CD14-positive monocyte (primary cell): ENCODE data around the gene RPS28. TPM values are rescaled to one million over a fixed set of nuclear protein-coding genes. Genes with fewer than 3 reads are reported as not detected.

Source experiments
- DNase-seq, 3 donors: peaks; one replicate each; pipeline ENCODE4 v3.0.0-alpha.2; 2011 to 2022
- H2AFZ ChIP-seq: 2 replicates; pipeline ENCODE4 v1.6.0; 2012; ENCODE audit warnings: mild to moderate bottlenecking, low read depth, low read length, inconsistent platforms; ENCODE audit not compliant: insufficient read depth, poor library complexity, severe bottlenecking
- H3K27ac ChIP-seq, 2 donors: 1 replicate in 1 of 2; 2 replicates in 1 of 2; pipeline ENCODE4 v1.5.1; 2012 to 2013; ENCODE audit warnings: low read length in 2 of 2, control low read depth in 1 of 2, inconsistent platforms in 1 of 2, low read depth in 1 of 2, mild to moderate bottlenecking in 1 of 2
- H3K27me3 ChIP-seq, 2 donors: one replicate each; pipeline versions ENCODE4 v1.6.0 to v1.6.1; 2011 to 2013; ENCODE audit warnings: low read length in 2 of 2; ENCODE audit not compliant: control insufficient read depth in 2 of 2, insufficient read depth in 2 of 2
- H3K36me3 ChIP-seq, 2 donors: replicated peaks in 1 of 2; 1 replicate in 1 of 2; 2 replicates in 1 of 2; pipeline versions ENCODE4 v1.5.1 to v1.6.1; 2012 to 2013; ENCODE audit warnings: low read length in 2 of 2, control low read depth in 1 of 2, inconsistent platforms in 1 of 2, mild to moderate bottlenecking in 1 of 2; ENCODE audit not compliant: insufficient read depth in 2 of 2, control insufficient read depth in 1 of 2
- H3K4me1 ChIP-seq, 2 donors: 1 replicate in 1 of 2; 2 replicates in 1 of 2; pipeline versions ENCODE4 v1.5.1 to v1.6.1; 2012 to 2013; ENCODE audit warnings: low read length in 2 of 2, control low read depth in 1 of 2, inconsistent platforms in 1 of 2, mild to moderate bottlenecking in 1 of 2, moderate library complexity in 1 of 2; ENCODE audit not compliant: insufficient read depth in 2 of 2, control insufficient read depth in 1 of 2
- H3K4me2 ChIP-seq: replicated peaks from 2 replicates; pipeline ENCODE3; 2012; ENCODE audit warnings: low read length, moderate library complexity, mild to moderate bottlenecking; ENCODE audit not compliant: poor library complexity, severe bottlenecking; ENCODE audit errors: extremely low read depth
- H3K4me3 ChIP-seq, 3 experiments: fragments of 200-600 bp in 1 of 3; sonication (generic) in 1 of 3; replicated peaks in 1 of 3; 1 replicate in 2 of 3; 2 replicates in 1 of 3; pipeline ENCODE4 v1.5.1; 2011 to 2013; ENCODE audit warnings: low read length in 3 of 3, mild to moderate bottlenecking in 3 of 3, control low read depth in 2 of 3, low read depth in 2 of 3, inconsistent platforms in 1 of 3, moderate library complexity in 1 of 3
- H3K79me2 ChIP-seq: 2 replicates; pipeline ENCODE4 v1.6.0; 2012; ENCODE audit warnings: mild to moderate bottlenecking, control low read depth, inconsistent platforms, low read length, moderate library complexity; ENCODE audit not compliant: insufficient read depth
- H3K9ac ChIP-seq: 2 replicates; pipeline ENCODE4 v1.6.0; 2017; ENCODE audit warnings: low read length, mild to moderate bottlenecking; ENCODE audit not compliant: insufficient read depth, poor library complexity, severe bottlenecking
- H3K9me3 ChIP-seq, 2 donors: replicated peaks in 1 of 2; 1 replicate in 1 of 2; 2 replicates in 1 of 2; pipeline versions ENCODE4 v1.5.1 to v1.6.1; 2012 to 2013; ENCODE audit warnings: low read length in 2 of 2, control low read depth in 1 of 2; ENCODE audit not compliant: control insufficient read depth in 1 of 2, insufficient read depth in 1 of 2
- H4K20me1 ChIP-seq: 2 replicates; pipeline ENCODE4 v1.6.0; 2012; ENCODE audit warnings: mild to moderate bottlenecking, low read length, control low read depth, moderate library complexity; ENCODE audit not compliant: insufficient read depth
- H3K27ac Mint-ChIP-seq, 7 donors: one replicate each; pipeline ENCODE4 v1.8.0; 2020; ENCODE audit warnings: mild to moderate bottlenecking in 7 of 7, mixed read lengths in 7 of 7, moderate library complexity in 6 of 7, inconsistent platforms in 2 of 7
- H3K27me3 Mint-ChIP-seq, 3 donors: one replicate each; pipeline ENCODE4 v1.8.0; 2021 to 2022; ENCODE audit warnings: low read depth in 3 of 3, mild to moderate bottlenecking in 3 of 3, mixed read lengths in 3 of 3, moderate library complexity in 3 of 3, inconsistent platforms in 1 of 3
- H3K36me3 Mint-ChIP-seq, 2 donors: one replicate each; pipeline ENCODE4 v1.8.0; 2020; ENCODE audit warnings: mixed read lengths in 2 of 2, inconsistent platforms in 1 of 2, mild to moderate bottlenecking in 1 of 2
- H3K4me1 Mint-ChIP-seq: one replicate; pipeline ENCODE4 v1.8.0; 2020; ENCODE audit warnings: mild to moderate bottlenecking, mixed read lengths
- H3K4me3 Mint-ChIP-seq, 2 donors: one replicate each; pipeline ENCODE4 v1.8.0; 2020; ENCODE audit warnings: mild to moderate bottlenecking in 2 of 2, mixed read lengths in 2 of 2, moderate library complexity in 1 of 2
- H3K9me3 Mint-ChIP-seq, 7 donors: one replicate each; pipeline ENCODE4 v1.8.0; 2020 to 2022; ENCODE audit warnings: mixed read lengths in 7 of 7, mild to moderate bottlenecking in 6 of 7, moderate library complexity in 6 of 7, inconsistent platforms in 2 of 7
- WGBS: methylation state at CpG from one replicate; pipeline ENCODE4 v1.1.5; 2013; ENCODE audit warnings: missing lambda C conversion rate; ENCODE audit not compliant: insufficient coverage; 5-methylcytosine and 5-hydroxymethylcytosine counted together
- intact Hi-C, 2 donors: fragments of 100-400 bp; cut with micrococcal nuclease; formaldehyde crosslinking; loops; one replicate each; pipeline versions ENCODE4 v1.15.0 to v1.15.1; 2023
- polyA plus RNA-seq, 3 donors: library from polyadenylated mRNA; depleted of rRNA in 1 of 3; unstranded in 2 of 3; stranded (reverse) in 1 of 3; fragments of 300-500 nt in 2 of 3; fragments of >200 nt in 1 of 3; fragmentation: Illumina TruSeq in 2 of 3; gene quantifications; 1 replicate in 2 of 3; 2 replicates in 1 of 3; pipeline ENCODE4 v1.2.3, GENCODE V29; 2012 to 2021
- TF ChIP-seq, protein P1 (sequence below): fragments of 200-600 bp; IDR thresholded peaks from one replicate; pipeline ENCODE4 v1.8.0; 2022; ENCODE audit warnings: antibody characterized with exemption, mild to moderate bottlenecking

Gene RPS28
- polyA plus RNA-seq, 3 donors, result 539 to 1,104 (median 984) TPM

DNA sequence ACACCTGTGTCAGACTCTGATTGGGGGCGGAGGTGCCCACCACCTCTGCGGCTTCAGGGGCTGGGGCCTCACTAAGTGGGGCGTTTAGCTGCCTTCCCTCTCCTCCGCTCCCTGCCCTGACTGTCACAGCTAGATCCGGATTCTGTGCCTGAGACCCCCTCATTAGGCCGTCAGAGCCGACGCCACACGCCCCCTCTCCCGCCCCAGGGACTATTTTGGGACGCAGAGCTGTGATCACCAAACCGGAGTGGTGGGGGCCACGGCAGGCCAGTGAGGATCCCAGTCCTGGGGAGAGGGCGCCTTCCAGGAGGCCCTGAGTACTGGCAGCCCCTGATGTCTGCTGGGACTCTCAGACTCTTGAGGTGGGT is 21.0 kb downstream of the RPS28 start:
- Histone ChIP-seq H3K4me3 (no peak overlapping the region), H2AFZ (no peak overlapping the region), H3K4me2 (no peak overlapping the region), H3K27ac (no peak overlapping the region), H3K79me2 (no peaks in the 10 kb centered on the region), H3K9ac (no peak overlapping the region), H3K27me3 (peaks cover 38 to 64% of the 10 kb centered on the region in 2 donors), H3K9me3 (no peaks in the 10 kb centered on the region), H4K20me1 (no peaks in the 10 kb centered on the region), H3K4me1 (peaks cover 8 to 11% of the 10 kb centered on the region in 2 donors), H3K36me3 (no peaks in the 10 kb centered on the region)
- TF ChIP-seq, protein P1, sequence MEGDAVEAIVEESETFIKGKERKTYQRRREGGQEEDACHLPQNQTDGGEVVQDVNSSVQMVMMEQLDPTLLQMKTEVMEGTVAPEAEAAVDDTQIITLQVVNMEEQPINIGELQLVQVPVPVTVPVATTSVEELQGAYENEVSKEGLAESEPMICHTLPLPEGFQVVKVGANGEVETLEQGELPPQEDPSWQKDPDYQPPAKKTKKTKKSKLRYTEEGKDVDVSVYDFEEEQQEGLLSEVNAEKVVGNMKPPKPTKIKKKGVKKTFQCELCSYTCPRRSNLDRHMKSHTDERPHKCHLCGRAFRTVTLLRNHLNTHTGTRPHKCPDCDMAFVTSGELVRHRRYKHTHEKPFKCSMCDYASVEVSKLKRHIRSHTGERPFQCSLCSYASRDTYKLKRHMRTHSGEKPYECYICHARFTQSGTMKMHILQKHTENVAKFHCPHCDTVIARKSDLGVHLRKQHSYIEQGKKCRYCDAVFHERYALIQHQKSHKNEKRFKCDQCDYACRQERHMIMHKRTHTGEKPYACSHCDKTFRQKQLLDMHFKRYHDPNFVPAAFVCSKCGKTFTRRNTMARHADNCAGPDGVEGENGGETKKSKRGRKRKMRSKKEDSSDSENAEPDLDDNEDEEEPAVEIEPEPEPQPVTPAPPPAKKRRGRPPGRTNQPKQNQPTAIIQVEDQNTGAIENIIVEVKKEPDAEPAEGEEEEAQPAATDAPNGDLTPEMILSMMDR, result no peak
- Mint-ChIP-seq H3K27ac (no peak overlapping the region), H3K27me3 (peaks cover 66 to 83% (median 72%) of the 10 kb centered on the region in 3 donors), H3K4me1 (peaks cover 9% of the 10 kb centered on the region), H3K36me3 (no peaks in the 10 kb centered on the region), H3K9me3 (peaks cover 0 to 16% (median 4%) of the 10 kb centered on the region in 7 donors), H3K4me3 (peak overlapping the region in 1 of 2 donors; percentile 63)
- intact Hi-C loops, result no loop called here
- WGBS, result 22% methylated on average over 12 of the region's 14 CpGs
- DNase-seq, result no peak

DNA sequence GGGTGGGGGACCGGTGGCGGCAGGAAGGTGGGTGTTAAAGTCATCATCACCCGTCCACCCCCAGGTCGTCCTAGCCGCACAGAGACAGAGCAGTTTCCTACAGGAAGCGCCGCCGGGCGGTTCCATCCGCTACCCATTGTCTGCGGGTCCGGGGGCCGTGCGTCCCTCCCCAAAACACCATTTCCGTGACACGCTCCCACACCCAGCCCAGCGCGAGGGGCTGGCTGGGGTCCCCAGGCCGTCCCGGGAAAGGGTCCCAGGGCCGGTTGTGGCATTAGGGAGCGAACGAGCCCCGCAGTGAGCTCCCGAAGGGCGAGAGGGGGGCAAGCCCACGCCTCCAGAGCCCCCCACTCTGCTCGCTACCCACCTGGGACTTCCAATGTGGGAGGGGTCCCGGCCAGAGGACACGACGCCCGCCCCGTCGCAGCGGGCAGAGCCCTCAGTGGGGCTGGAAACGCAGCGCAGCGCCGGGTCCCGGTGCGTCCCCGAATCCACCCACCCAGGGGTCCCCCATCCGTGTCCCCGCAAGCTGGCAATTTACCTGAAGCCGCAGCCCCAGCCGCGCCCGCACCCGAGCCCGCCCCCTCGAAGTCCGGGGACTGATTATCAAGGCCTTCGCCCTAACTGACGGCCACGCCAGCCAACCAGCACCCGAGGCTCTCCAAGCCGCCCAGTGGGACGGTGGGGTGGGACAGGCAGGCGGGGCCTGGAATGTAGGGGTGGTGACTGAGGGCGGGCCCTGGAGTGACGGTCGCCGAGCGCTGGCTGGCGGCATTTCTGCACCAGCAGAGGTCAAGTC is 21.6 kb downstream of the RPS28 start, which contains the start of gene KANK3:
Gene KANK3, minus strand, starts transcription at position 579 of the 799 bp plus-strand sequence. CDS start 5,434 bp downstream, outside the sequence.
- Histone ChIP-seq H3K4me3 (peak within 1 kb of the TSS in 2 of 3 experiments; percentile 3 to 59), H3K9me3 (no peaks in the 10 kb centered on the region), H3K4me2 (peak within 1 kb of the TSS; percentile 62), H3K9ac (peak within 1 kb of the TSS; percentile 40), H3K79me2 (no peaks in the 10 kb centered on the region), H3K27me3 (peaks cover 38 to 59% of the 10 kb centered on the region in 2 donors), H4K20me1 (no peaks in the 10 kb centered on the region), H2AFZ (peak within 1 kb of the TSS; percentile 56), H3K36me3 (no peaks in the 10 kb centered on the region), H3K4me1 (peaks cover 8 to 11% of the 10 kb centered on the region in 2 donors), H3K27ac (no peak within 1 kb of the TSS)
- TF ChIP-seq, protein P1, result no peak
- Mint-ChIP-seq H3K4me3 (peak within 1 kb of the TSS; percentile 37 to 87), H3K4me1 (peaks cover 9% of the 10 kb centered on the region), H3K27ac (no peak within 1 kb of the TSS), H3K27me3 (peaks cover 62 to 82% (median 66%) of the 10 kb centered on the region in 3 donors), H3K36me3 (no peaks in the 10 kb centered on the region), H3K9me3 (peaks cover 0 to 16% (median 4%) of the 10 kb centered on the region in 7 donors)
- peak; percentile 56 to 72 (median 69) for DNase-seq
- intact Hi-C loops, result no loop called here
- 2% methylated on average over 60 of the region's 65 CpGs for WGBS
